Upper lobe of left lung (tissue), 4 donors: ENCODE results near the gene CRIP2.

Source experiments
- EP300 ChIP-seq, 4 donors: sonication (generic); formaldehyde crosslinking; IDR thresholded peaks; one replicate each; pipeline ENCODE4 v1.5.1; 2017; ENCODE audit warnings: antibody characterized with exemption in 4 of 4, control low read depth in 2 of 4
- POLR2AphosphoS5 ChIP-seq, 2 donors: sonication (generic); formaldehyde crosslinking; IDR thresholded peaks; one replicate each; pipeline ENCODE4 v1.5.1; 2017; ENCODE audit warnings: antibody characterized with exemption in 2 of 2
- TF ChIP-seq, protein P1 (sequence below), 6 experiments: fragments of 450-650 bp in 4 of 6; fragments of 200-600 bp in 2 of 6; sonication (generic) in 2 of 6; IDR thresholded peaks; one replicate each; pipeline ENCODE4 v1.5.1; 2016 to 2019; ENCODE audit warnings: antibody characterized with exemption in 6 of 6

DNA sequence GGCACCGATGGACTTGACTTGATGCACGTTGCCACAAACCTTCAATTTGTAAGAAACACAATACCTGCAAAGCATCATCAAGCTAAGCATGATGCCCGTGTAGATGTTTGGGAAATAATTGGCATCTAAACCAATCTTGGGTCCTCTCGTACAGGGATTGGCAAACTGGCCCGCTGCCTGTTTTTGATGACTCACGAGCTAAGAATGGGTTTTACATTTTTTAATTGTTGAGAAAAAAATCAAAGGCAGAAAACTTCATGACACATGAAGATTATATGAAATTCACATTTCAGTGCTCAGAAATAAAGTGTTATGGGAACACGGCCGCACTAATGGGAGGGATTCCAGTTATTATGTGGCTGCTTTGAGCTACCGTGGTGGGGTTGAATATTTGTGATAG is 44.1 kb upstream of the CRIP2 start:
- TF ChIP-seq, protein P1, sequence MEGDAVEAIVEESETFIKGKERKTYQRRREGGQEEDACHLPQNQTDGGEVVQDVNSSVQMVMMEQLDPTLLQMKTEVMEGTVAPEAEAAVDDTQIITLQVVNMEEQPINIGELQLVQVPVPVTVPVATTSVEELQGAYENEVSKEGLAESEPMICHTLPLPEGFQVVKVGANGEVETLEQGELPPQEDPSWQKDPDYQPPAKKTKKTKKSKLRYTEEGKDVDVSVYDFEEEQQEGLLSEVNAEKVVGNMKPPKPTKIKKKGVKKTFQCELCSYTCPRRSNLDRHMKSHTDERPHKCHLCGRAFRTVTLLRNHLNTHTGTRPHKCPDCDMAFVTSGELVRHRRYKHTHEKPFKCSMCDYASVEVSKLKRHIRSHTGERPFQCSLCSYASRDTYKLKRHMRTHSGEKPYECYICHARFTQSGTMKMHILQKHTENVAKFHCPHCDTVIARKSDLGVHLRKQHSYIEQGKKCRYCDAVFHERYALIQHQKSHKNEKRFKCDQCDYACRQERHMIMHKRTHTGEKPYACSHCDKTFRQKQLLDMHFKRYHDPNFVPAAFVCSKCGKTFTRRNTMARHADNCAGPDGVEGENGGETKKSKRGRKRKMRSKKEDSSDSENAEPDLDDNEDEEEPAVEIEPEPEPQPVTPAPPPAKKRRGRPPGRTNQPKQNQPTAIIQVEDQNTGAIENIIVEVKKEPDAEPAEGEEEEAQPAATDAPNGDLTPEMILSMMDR (IDR thresholded peaks at IDR 0.05) = no peak
- TF ChIP-seq POLR2AphosphoS5 (IDR thresholded peaks at IDR 0.05) (no peak), EP300 (IDR thresholded peaks at IDR 0.05) (no peak)
